GM12872 (cell line): ENCODE measurements around the gene THEM5.

Source experiments
- CTCF ChIP-seq: IDR thresholded peaks from 3 replicates; pipeline ENCODE4 v1.5.1; 2011; ENCODE audit warnings: low read depth, mild to moderate bottlenecking, low read length, moderate library complexity; ENCODE audit not compliant: insufficient read depth

Gene THEM5

GRCh38 chr1:151849126-151849525 is 4.4 kb downstream of the THEM5 start:
- no peak for TF ChIP-seq CTCF

GRCh38 chr1:151847867-151848596 is 5.5 kb downstream of the THEM5 start:
- TF ChIP-seq CTCF = no peak

GRCh38 chr1:151846686-151847237 is 6.8 kb downstream of the THEM5 start:
- TF ChIP-seq CTCF = no peak

- no peak for TF ChIP-seq CTCF
These were observed 7.4 kb downstream of the THEM5 start for GRCh38 chr1:151846062-151846568.

GRCh38 chr1:151843398-151843797 is 10.1 kb downstream of the THEM5 start:
- no peak for TF ChIP-seq CTCF

- no peak for TF ChIP-seq CTCF
These were observed 12.4 kb downstream of the THEM5 start for GRCh38 chr1:151841141-151841540.

- no peak for TF ChIP-seq CTCF
These were observed 13.1 kb downstream of the THEM5 start for GRCh38 chr1:151840421-151840820.
